ENCODE results near the gene MRNIP.

Gene MRNIP

DNA sequence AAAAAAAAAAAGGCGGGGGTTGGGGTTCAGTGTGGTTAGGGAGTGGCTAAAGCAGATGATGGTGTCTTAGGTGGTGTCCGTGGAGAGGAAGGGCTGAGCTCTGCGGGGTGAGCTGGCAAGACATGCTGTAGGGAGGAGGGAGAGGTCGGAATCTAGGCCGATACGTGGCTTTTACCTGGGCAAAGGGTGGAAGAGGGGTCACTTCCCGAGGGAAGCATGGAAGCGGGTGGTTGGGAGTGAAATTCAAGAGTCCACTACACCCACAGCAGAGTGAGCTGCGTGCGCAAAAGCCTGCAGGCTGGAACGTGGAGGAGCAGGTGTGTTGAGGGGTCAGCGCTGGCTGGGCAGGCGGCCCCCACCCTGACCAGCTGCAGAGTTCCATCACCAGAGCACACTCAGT, 31.3 kb upstream of the MRNIP start:
- DNase-seq (ENCODE audit: low read depth in 2 of 2): no peak

DNA sequence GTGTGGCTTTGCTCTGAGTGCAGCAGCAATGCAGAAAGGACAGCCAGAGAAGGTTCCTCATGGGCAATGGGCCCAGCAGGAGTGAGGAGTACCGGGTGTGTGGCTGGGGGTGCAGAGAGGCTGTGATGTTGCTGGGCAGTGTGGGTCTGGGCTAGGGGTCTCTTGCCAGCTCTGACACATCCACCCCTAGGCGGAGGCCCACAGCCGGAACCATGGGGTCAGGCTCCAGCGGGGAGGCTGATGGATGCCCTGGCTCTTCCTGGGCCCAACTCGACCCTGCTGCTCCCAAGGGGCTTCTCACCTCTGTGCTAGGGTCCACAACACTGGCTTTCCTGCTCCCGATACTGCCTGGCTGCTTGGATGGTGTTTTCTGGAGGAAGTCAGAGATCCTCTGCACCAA, 29.2 kb upstream of the MRNIP start:
- DNase-seq (ENCODE audit: low read depth in 2 of 2): no peak

DNA sequence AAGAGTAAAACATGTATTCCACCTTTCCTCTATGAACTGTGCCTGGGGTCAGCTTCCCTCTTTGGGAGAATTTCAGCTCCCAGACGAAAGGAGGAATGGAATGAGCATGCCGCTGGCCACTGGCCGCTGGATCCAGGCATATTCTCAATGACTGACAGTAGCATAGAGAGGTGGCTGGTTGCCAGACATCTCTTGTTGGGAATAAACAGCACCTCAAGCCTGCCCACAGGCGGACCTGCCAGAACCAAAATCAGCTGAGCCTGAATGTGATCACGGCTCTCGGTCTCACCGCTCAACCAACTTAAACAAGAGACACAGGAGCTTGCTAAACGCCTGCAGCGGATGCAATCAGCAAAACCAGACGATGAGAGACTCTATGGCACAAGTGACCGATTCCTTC, 28.5 kb upstream of the MRNIP start:
- no peak for DNase-seq (ENCODE audit: low read depth in 2 of 2)

DNA sequence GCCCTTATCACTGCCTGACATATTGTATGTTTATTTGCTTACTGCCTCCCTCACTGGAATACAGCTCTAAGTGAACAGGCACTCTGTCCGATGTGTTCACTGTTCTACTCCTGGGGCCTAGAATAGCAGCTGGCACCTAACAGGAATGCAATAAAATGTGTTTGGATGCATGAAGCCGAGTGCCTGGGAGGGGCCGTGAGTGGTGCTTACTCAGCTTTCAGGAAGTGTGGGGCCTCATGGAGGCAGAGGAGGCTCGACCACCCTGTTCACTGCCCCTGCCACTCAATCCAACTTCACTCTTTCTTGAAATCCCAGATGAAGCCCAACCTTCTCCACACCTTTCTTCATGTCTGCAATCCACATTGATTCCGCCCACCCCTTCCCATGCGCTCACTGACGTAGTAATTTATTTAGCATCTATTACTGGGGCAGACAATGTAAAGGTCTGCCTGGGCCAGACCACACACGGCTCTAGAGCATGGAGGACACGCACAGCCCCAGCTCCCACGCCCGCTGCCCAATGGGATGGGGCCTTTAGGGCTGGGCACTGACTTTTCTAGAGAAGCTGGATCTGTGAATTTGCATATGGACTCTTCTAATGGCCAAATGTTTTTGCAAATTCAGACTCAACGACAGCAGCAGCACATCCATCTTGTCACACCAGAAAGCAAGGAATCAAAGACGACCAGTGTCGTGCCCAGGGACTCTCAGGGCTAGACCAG, 27.7 kb upstream of the MRNIP start:
- no peak for DNase-seq (ENCODE audit: low read depth in 2 of 2)

DNA sequence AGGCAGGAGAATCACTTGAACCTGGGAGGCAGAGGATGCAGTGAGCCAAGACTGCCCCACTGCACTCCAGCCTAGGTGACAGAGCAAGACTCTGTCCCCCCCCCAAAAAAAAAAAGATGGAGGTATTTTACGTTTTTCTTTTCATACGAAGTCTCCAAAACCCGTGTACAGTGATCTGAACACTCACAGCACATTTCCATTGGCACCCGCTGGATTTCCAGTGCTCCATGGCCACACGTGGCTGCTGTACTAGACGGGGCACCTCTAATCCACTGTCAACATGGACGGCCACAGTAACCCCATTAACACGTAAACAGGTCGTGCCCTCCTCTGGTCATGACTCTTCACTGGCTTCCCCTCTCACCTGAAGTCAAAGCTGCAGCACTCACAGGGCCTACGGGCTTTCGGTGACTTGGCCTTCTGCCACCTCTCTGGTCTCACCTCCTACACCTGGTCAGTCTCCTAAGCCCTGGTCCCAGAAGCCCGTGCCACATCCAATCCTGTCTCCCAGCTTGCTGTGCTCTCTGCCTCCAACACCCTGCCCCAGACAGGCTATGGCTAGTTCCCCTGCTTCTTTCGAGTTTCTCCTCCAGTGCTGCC, 27.0 kb upstream of the MRNIP start:
- no peak for DNase-seq (ENCODE audit: low read depth in 2 of 2)

DNA sequence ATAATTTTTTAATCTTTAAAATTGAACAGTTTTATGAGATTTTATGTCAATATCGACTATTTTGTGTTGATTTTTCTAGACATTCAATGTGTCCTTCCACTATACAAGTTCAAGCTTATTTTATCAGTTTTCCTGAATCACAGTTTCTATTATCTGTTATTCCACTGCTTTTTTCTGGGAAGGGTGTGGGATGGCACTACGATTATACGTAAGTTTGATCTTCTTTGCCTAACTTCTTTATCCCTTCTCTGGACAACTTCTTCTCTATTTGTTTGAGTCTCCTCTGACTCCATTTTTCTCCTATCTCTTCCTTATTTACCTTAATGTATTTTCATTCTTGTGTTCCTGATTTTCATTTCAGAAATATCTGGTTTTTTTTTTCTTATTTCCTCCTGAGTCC, 24.5 kb upstream of the MRNIP start:
- DNase-seq (ENCODE audit: low read depth in 2 of 2): no peak

DNA sequence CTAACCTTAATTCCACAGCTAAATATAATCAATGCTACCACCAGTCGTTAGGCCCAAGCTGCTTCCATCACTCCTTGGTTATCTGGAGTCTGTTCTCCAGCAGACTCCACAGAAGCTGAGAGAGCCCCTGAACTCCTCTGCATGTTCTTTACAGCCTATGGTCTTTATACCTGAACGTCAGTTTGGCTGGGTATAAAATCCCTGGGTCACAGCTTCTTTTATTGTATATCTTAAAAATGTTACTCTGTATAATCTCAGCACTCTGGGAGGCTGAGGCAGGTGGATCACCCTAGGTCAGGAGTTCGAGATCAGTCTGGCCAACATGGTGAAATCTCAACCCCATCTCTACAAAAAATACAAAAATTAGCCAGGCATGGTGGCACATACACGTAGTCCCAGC, 23.7 kb upstream of the MRNIP start:
- DNase-seq (ENCODE audit: low read depth in 2 of 2): no peak

DNA sequence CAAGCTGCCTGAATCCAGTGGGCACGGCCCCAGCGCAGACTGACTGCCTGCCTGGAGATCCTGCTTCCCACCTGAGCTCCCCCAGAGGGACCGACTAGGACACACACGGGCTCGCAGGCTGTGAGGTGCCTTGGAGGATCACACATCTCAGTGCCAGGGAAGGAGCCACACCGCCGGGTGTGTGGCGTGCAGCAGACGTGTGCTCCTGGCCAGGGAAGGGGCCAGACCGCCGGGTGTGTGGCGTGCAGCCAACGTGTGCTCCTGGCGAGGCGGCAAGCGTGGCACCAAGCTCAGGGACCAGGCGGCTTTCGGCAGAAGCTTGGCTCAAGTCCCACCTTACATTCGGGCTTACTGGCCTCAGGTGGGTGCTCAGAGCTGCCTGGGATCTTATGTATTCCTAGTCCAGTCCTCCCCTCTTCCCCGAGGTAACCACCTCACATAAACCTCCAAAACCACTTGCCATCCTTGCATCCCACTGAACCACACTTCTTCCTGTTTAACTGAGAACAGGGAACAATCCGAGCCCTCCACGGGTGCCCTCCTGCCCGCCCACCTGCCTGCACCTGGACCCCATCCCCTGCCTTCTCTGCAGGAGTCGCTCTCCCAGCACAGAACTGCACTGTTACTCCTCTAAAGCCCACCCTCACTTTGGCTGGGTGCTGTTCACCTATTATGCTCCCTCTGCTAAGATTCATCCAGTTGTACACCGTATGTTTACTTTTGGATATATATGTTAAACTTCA, 22.4 kb upstream of the MRNIP start:
- DNase-seq (ENCODE audit: low read depth in 2 of 2): no peak

DNA sequence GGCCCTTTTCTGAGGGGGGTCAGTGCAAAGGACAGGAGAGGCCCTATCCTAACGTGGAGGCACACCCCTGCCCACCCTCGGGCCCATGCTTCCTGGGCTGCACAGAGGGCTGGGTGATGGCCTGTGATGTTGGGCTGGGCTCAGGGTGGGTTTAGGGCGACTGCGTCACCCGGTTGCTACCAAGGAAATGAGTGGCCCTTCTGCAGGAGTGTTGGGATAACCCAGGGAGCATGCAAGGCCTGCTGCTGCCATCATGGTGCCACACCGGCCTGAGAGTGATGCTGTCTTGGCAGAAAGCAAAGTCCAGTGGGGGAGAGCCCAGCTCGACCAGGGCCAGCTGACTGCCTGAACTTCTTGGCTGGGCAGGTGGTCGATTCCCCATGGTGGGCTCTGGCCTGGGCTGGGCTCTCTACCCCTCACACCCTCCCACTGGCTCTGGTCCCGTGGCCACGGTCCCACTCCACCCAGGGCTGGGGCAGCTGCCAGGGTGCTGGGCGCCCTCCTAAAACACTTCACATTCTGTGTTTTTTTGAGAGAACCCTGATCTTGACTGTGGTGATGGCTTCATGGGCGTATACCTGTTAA, 21.5 kb upstream of the MRNIP start:
- no peak for DNase-seq (ENCODE audit: low read depth in 2 of 2)

DNA sequence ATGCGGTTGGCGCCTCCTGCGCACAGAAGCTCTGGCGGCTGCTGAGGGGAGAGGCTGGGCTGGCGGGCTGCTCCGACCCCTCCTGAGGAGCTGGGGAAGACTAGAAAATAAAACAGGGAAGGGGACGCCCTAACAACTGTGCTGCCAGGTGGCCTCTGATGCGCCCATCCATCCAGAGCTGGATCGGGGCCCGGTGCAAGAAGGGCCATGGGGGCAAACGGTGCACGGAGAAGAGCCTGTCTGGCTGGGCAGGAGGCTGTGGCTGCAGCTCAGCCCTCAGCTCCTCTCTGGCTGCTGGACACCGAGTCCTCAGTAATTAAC, 21.0 kb upstream of the MRNIP start:
- DNase-seq (ENCODE audit: low read depth in 2 of 2): no peak

DNA sequence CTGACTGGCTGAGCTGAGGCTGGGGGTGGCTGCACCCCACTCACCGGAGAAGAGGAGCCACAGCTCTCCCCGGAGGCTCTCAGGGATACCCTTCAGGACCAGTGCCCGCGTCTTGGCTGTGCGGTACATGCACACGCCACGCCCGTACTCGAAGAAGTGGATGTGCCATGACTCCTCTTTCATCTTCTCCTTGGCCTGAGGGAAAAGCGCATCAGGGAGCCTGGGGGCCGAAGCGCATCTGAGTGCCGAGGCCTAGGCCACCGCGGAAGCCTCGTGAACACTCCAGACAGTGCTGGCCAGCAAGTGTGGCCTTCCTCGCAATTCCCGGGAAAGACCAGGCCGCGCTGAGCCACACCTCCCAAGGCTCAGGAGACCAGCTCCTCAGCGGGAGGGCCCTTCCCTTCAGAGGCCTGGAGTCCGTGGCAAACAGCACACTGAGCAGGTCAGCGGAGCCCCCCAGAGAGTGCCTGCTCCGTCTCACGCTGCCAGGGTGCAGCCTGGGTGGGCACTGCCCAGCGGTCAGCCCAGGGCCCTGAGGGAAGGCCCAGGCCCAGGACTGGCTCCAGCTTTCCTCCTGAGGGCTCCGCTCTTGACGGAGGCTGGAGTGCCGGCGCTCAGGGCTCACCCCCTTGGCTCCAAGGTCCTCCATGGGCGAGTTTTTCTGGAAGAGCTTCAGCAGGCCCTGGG, 20.5 kb upstream of the MRNIP start:
- no peak for DNase-seq (ENCODE audit: low read depth in 2 of 2)

DNA sequence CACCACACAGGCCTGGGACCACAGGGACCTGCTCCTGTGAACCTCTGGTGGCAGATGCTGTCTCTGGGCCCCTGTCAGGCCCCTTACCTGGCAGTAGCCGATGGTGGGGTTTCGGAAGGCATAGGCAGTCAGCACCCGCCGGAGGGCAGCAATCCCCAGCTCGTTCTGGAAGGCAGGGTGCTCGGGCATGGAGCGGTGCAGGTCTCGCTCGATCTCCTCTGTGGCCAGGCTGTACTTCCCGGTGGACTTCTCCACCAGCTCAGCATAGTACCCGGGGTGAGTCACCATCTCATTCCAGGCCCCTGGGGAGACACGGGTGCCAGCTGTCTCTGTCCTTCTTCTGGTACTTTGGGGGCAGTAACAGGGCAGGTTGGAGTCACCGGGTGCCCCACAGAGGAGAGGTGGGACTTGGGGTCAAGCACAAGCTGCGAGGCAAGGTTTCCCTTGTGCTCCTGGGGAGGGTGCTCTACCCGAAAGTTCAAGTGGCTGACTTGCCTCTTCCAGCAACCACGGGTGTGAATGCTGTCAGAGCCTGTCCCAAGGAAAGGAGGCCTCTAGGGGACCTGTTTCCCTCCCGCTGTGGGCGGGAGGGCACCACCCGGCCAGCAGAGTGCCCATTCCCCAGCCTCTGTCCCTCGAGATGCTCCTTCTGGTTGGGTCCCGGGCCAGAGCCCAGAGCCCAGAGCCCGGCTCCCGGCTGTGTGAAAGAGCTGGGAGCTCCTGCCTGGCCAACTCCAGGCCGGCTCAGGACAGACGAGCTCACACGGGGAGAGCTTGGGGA, 19.8 kb upstream of the MRNIP start:
- DNase-seq (ENCODE audit: low read depth in 2 of 2): no peak

DNA sequence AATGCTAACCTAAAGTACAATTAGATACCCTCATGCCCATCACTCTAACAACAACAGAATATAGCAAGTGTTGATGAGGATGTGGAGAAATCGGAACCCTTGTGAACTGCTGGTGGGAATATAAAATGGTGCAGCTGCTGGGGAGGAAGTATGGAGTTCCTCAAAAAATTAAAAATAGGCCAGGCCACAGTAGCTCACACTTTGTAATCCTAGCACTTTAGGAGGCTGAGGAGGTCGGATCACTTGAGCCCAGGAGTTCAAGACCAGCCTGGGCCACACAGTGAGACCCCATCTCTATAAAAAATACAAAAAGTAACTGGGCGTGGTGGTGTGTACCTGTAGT, 18.0 kb upstream of the MRNIP start:
- DNase-seq (ENCODE audit: low read depth in 2 of 2): no peak

DNA sequence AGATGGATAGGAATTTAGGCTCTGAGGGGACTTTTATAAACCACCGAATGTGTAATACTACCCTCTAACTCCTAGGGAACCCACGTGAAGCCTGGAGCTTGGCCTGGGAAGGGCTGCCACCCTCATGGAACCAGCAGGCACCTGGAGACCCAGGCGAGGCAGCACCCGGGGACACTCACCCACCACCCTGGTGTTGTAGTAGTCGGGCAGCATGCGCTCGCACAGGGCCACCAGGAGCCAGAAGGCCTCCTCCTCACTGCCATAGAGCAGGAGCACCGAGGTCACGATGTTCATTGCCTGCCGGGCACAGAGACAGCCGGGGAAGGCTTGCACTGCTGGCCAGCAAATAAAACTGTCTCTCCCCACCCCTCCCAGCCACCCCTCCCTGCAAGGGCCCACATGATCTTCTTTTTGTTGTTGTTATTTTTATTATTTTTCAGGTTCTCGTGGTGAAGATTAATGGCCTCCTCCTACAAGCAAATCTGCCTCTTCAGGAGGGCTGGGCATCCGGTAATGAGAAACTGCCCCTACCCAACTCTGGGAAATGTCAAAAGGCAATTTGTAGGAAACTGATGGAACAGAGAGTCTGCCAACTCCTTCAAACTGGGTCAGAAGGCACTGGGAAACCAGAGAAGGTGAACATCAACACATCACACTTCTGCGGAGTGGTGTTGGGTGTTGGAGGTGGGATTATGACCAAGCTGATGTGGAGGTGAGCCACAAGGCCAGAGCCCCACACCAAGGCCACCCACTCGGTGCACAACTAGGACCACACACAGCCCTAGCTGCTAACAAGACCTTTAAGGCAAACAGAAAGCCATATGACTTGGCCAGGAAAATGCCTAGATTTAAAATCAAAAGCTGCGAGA, 17.4 kb upstream of the MRNIP start:
- no peak for DNase-seq (ENCODE audit: low read depth in 2 of 2)

DNA sequence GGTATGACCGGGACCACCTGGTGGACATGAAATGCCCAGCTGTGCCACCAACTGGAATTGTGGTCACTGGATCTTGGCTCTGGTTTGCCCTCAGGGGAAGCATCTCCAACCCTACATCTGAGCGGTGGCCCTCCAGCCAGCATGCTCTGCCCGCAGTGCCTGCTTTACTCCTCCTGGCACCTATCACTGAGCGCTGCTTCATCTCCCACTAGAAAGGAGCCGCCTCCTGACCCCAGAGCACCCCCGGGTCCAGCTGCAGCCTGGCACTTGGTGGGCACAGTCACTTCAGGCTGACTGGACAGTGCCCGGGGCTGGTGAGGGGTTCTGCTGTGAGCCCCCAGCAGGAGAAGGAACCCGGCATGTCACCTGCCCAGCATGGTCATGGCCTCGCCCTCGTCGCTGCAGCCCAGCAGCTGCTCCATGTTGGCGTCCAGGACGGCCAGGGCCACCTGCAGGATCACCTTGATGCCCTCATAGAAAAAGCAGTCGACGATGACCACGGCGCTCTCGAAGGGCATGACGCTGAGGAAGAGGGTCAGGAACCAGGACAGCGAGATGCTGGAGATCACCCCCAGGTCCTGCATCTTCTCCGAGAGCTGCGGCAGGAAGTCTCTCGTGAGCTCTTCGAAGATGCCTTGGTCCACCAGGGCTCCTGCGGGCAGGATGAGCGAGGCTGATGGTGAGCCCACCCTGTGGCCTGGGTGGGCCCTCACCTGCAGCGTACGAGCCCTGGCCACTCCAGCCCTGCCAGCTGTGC, 16.1 kb upstream of the MRNIP start:
- DNase-seq (ENCODE audit: low read depth in 2 of 2): no peak

DNA sequence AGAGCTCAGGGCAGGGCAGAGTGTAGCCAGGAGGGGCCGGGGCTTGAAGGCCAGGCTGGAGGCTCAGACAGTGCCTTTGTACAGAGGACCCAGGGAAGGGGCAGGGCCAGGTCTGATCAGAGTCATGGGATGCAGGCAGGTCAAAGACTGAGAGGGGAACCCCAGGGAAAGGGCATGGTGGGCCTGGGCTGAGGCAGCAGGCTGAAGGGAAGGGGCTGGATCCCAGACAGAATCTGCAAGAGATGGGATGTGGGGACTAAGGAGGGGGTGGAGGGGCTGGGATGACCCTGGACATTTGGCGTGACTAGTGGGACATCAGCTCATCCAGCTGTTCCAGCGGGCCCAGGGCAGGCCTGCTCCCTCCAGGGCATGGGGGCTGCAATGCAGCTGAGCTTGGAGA, 15.5 kb upstream of the MRNIP start:
- DNase-seq (ENCODE audit: low read depth in 2 of 2): no peak

DNA sequence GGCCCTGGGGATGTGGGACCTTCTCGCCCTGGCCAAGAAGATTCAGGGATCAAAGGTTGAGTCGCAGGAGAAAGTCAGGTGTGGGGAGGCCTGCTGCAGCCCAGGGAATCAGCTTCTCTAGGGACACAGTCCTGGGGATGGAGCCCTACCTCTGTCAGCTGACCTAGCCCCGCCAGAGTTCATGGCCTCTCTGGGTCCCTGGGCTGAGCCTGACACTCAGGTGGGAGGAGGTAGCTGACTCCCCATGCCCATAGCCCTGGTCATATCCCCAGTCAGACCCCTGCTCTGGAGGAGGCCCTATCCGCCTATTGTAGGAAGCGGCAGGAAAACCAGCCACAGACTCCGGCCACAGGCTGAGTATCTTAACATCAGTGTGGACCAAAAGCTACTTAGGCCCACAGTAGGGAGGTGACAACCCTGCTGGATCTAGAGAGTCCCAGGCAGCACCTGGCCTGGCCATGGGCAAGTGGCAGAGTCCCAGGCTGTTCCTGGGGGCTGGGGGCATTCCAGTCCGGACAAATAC, 15.0 kb upstream of the MRNIP start:
- DNase-seq (ENCODE audit: low read depth in 2 of 2): no peak

DNA sequence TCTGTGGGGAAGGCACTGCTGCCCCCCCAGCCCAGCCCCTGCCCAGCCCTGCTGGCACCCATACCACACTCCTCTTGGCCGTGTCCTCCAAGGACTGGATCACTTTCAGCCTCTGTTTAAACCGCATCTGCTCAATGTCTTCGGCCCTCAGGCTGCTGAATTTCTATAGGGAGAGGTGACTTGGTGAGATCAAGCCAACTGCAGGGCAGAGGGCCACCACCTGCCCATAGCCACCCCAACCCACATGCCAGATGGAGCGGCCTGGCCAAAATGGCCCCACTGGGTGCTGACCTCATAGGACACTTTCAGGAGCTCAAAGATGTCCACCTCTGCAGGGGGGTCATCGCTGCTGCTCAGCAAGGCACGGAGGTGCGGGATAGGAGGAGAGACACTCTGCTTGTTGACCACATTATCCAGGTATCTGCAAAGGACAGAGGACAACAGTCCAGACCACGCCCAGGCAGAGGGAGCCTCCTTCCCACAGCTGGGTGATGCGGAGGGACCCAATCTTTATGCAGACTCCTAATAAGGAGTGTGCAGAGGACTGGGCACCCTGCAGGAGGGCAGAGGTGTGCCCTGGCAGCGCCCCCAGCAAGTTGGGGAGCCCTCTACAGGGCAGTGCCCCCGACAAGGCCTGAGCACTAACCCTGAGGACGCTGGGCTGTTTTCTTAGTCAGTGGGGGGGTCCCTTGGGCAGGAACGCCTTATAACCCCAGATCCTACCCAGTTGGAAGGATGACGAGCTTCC, 14.4 kb upstream of the MRNIP start:
- DNase-seq (ENCODE audit: low read depth in 2 of 2): no peak
